AG04449 (cell line): ENCODE results near the gene ADRM1.

Source experiments
- CTCF ChIA-PET: fragments of 350-600 bp; formaldehyde crosslinking; extraction: SDS; loops from one replicate; lab custom pipeline; 2021; ENCODE audit warnings: antibody characterized with exemption; lab: Yijun Ruan, JAX
- POLR2A ChIA-PET: fragments of 400-600, 350-600 bp; formaldehyde crosslinking; extraction: SDS; loops from one replicate; lab custom pipeline; 2020; ENCODE audit warnings: antibody characterized with exemption, inconsistent platforms; lab: Yijun Ruan, JAX
- DNase-seq: peaks from one replicate; pipeline ENCODE4 v3.0.0-alpha.2; 2010; ENCODE audit warnings: low read depth, low spot score
- H3K4me3 ChIP-seq: 2 replicates; pipeline ENCODE4 v1.5.1; 2011; ENCODE audit warnings: low read depth, mild to moderate bottlenecking, control low read depth, low read length
- TF ChIP-seq, protein P1 (sequence below): IDR thresholded peaks from one replicate; pipeline ENCODE4 v1.5.1; 2011; ENCODE audit warnings: mild to moderate bottlenecking, moderate library complexity, low read length, control low read depth, inconsistent platforms; ENCODE audit not compliant: insufficient read depth; ENCODE audit errors: missing control alignments

Gene ADRM1

DNA sequence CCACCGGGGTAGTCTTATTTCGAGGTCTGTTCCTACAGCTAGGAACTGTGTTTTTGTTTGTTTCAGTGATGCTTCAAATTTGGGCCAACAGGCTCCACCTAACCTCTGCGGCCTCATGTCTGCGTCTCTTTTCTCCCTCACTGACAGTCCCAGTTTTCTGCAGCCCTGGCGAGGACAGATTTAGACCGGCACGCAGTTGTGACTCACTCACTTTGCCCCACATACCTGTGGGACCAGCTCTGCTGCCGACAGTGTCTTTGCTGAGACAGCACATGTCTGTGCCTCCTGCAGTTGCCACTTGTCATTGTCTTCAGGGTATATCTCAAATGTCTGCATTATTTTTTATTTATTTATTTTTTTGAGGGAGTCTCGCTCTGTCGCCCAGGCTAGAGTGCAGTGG, 35.3 kb upstream of the ADRM1 start:
- ChIA-PET CTCF (interaction anchor here (1.6 kb wide), 1 partner anchor 35 kb away, joined by 7 read pairs; the partner anchor contains the start of gene ADRM1), POLR2A (no interaction called here)
- TF ChIP-seq, protein P1, sequence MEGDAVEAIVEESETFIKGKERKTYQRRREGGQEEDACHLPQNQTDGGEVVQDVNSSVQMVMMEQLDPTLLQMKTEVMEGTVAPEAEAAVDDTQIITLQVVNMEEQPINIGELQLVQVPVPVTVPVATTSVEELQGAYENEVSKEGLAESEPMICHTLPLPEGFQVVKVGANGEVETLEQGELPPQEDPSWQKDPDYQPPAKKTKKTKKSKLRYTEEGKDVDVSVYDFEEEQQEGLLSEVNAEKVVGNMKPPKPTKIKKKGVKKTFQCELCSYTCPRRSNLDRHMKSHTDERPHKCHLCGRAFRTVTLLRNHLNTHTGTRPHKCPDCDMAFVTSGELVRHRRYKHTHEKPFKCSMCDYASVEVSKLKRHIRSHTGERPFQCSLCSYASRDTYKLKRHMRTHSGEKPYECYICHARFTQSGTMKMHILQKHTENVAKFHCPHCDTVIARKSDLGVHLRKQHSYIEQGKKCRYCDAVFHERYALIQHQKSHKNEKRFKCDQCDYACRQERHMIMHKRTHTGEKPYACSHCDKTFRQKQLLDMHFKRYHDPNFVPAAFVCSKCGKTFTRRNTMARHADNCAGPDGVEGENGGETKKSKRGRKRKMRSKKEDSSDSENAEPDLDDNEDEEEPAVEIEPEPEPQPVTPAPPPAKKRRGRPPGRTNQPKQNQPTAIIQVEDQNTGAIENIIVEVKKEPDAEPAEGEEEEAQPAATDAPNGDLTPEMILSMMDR = no peak
- no peak overlapping the region for H3K4me3 ChIP-seq
- no peak for DNase-seq

DNA sequence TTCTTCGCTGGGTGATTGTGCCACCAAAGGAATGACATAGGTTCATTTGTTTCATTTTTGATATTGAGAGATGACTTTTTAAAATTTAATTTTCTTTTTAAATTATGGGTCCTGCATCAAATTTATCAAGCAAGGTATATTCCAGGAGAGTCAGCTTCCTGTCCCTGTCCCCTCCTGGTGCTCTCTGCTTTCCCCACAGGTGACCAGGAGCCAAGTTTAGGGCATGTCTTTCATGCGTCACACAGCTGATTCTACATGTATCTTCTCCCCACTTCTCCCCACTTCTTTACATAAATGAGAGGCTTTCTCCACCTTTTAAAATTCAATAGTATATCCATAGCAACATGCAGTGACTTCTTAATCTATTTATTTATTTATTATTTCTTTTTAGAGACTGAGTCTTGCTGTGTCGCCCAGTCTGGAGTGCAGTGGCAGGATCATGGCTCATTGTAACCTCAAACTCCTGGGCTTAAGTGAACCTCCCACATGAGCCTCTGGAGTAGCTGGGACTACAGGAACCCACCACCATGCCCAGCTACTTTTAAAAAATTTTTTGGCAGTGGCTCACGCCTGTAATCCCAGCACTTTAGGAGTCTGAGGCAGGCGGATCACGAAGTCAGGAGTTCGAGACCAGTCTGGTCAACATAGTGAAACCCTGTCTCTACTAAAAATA, 34.4 kb upstream of the ADRM1 start:
- POLR2A ChIA-PET = no interaction called here
- CTCF ChIA-PET = interaction anchor here (0.6 kb wide), 1 partner anchor 80 kb away, joined by 3 read pairs; no protein-coding TSS in a partner anchor

DNA sequence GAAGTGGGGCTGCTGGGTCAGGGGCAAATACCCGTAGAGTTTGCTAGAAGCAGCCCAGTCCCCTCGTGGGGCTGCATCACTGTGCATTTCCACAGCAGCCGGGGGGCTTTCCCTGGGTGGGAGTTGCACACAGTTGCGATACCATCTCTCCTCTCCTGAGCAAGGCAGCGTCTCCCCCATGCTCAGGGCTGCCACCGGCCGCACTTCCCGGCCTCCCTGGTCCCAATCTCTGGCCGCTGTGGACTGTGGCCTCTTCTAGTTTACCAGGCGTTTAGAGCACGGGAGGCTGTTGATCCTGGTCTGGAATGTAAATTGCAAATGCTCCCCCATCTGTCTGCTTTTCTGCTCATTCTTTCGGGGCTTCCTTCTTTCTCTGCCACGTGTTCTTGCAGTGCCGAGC, 33.4 kb upstream of the ADRM1 start:
- CTCF ChIA-PET = no interaction called here
- TF ChIP-seq, protein P1 = no peak
- no peak for DNase-seq
- H3K4me3 ChIP-seq = no peak overlapping the region
- POLR2A ChIA-PET = no interaction called here

More for the DNA sequence above, 34.4 kb upstream of the ADRM1 start:
- no peak overlapping the region for H3K4me3 ChIP-seq
- TF ChIP-seq, protein P1 = no peak
- no peak for DNase-seq

DNA sequence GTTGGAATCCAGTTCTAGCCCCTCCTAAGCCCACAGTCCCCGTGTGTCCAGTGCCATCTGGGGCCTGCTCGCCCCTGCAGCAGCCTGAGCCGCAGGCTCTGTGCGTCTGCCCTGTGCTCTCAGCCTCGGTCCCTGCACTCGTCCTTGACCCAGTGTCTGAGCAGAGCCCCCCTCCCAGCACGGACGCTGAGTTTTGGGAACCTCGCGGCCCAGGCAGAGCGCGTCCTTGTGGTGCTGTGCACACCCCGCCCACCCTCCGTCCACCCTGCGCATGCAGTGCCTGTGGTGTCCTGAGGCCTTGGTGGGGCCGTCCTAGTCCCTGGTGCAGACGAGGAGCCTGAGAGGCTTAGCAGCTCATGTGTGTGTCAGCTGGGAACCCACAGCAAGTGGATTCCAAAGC, 32.9 kb upstream of the ADRM1 start:
- ChIA-PET POLR2A (no interaction called here), CTCF (no interaction called here)
- DNase-seq = no peak

DNA sequence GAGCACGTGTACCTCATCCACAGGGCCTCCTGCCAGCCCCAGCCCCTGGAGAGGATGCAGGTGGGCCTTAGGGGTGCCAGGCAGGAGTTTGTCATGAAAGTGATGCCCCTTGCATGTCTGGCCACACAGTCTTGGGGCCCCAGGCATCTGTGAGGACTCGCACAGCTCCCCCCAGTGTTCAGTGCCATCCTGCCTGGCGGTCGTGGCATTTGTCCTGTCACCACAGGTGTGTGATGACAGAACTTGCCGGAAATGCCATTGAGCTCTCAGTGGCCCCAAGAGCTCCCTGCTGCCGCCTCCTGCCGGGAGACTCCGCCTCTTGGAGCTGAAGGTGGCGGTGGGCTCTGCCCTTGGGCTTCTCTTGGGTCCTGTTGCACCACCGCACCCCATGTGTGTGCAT, 30.6 kb upstream of the ADRM1 start:
- no peak for DNase-seq
- CTCF ChIA-PET = no interaction called here
- H3K4me3 ChIP-seq = no peak overlapping the region
- TF ChIP-seq, protein P1 = no peak
- POLR2A ChIA-PET = no interaction called here

More for the DNA sequence above, 32.9 kb upstream of the ADRM1 start:
- no peak overlapping the region for H3K4me3 ChIP-seq
- TF ChIP-seq, protein P1 = no peak

DNA sequence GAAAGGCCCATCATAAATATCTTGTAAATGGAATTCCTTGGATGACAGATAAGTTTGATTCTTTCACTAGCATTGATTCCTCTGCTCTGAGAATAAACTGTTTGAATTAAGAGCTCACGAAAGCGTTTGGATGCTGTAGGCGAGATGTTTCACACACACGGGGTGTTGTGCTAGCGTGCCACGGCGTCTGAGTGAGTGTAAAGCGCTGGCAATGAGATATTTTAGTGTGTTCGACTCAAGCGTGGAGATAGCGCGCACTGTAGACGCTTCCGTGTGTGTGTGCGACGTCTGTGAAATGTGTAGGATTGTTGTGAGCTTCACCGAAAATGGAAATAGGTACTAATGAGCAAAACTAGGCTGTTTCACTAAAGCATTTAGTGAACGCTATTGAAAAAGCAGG, 29.4 kb upstream of the ADRM1 start:
- TF ChIP-seq, protein P1 = no peak
- ChIA-PET CTCF (interaction anchor here (0.9 kb wide), 1 partner anchor 13 kb away, joined by 3 read pairs; no protein-coding TSS in a partner anchor), POLR2A (no interaction called here)
- H3K4me3 ChIP-seq = no peak overlapping the region
- DNase-seq = no peak
